Aorta (tissue), 5 donors: Measurements from ENCODE around the gene ELMO2. TPM values are rescaled to one million over a fixed set of nuclear protein-coding genes. Genes with fewer than 3 reads are reported as not detected.

Experiments
- ATAC-seq: fragments of 200-7000 bp; cut with Tn5 transposase; one replicate; pipeline ENCODE4 v1.9.1; 2022; ENCODE audit warnings: moderate library complexity; ENCODE audit not compliant: low FRiP score
- DNase-seq, 2 donors: peaks; one replicate each; pipeline ENCODE4 v3.0.0-alpha.2; 2020
- H3K27ac ChIP-seq, 2 donors: one replicate each; pipeline ENCODE4 v1.5.1; 2013; ENCODE audit warnings: low read length in 2 of 2, mild to moderate bottlenecking in 2 of 2, moderate library complexity in 2 of 2, control low read depth in 1 of 2, inconsistent platforms in 1 of 2, low read depth in 1 of 2
- H3K27me3 ChIP-seq, 2 donors: one replicate each; pipeline ENCODE4 v1.6.1; 2013; ENCODE audit warnings: control low read depth in 1 of 2, low read length in 1 of 2, mild to moderate bottlenecking in 1 of 2, moderate library complexity in 1 of 2; ENCODE audit not compliant: insufficient read depth in 2 of 2, control insufficient read depth in 1 of 2
- H3K36me3 ChIP-seq, 2 donors: one replicate each; pipeline ENCODE4 v1.6.1; 2013; ENCODE audit warnings: control low read depth in 1 of 2, low read length in 1 of 2, mild to moderate bottlenecking in 1 of 2; ENCODE audit not compliant: insufficient read depth in 2 of 2, control insufficient read depth in 1 of 2
- H3K4me1 ChIP-seq, 2 donors: one replicate each; pipeline ENCODE4 v1.6.1; 2013; ENCODE audit warnings: low read length in 2 of 2, control low read depth in 1 of 2, mild to moderate bottlenecking in 1 of 2, moderate library complexity in 1 of 2; ENCODE audit not compliant: insufficient read depth in 2 of 2, control insufficient read depth in 1 of 2
- H3K4me3 ChIP-seq, 2 donors: one replicate each; pipeline ENCODE4 v1.5.1; 2013; ENCODE audit warnings: low read length in 2 of 2, control low read depth in 1 of 2, mild to moderate bottlenecking in 1 of 2
- H3K9me3 ChIP-seq: one replicate; pipeline ENCODE4 v1.6.1; 2013; ENCODE audit warnings: mild to moderate bottlenecking, low read length; ENCODE audit not compliant: control insufficient read depth
- WGBS, 2 donors: extraction: QIAGEN DNeasy Blood & Tissue Kit; methylation state at CpG; one replicate each; pipeline ENCODE4 v1.1.7; 2013; 5-methylcytosine and 5-hydroxymethylcytosine counted together
- intact Hi-C, 2 donors: fragments of 100-400 bp; cut with DNase I; formaldehyde crosslinking; loops; one replicate each; pipeline versions ENCODE4 v1.14.2 to v1.15.0; 2022
- polyA plus RNA-seq, 2 donors: library from polyadenylated mRNA; stranded (reverse); fragments of 200-250 nt; gene quantifications; one replicate each; pipeline ENCODE4 v1.2.3, GENCODE V29; 2013
- total RNA-seq, 2 donors: library from RNA; stranded (reverse); fragmentation: NEBNext Ultra II Directional; extraction: Animal tissue kit (Norgen Biotek cat#: 25700); gene quantifications; one replicate each; pipeline ENCODE4 v1.2.1, GENCODE V29; 2021
- donor health status: healthy with polysubstance abuse.
- donor health status: Bipolar disorder and iron deficiency.
- donor health status: DM: no; HTN: no; CAD: no.
- donor health status: DM: no; HTN: no; CAD: no.
- donor health status: DM: yes; HTN: yes; CAD: no.

The ELMO2 gene
- total and polyA plus RNA-seq, 4 donors: 19.3 to 51.6 (median 35.8) TPM

GRCh38 chr20:46322641-46323040 lies 83.8 kb downstream of the ELMO2 start:
- no peaks in the 10 kb centered on the region for H3K9me3 ChIP-seq
- 55 to 59% methylated on average over 8 of the region's 8 CpGs for WGBS, 2 donors
- H3K27ac ChIP-seq: no peak overlapping the region
- intact Hi-C loops: no loop called here
- ATAC-seq: no peak
- H3K4me3 ChIP-seq: no peak overlapping the region
- no peaks in the 10 kb centered on the region for H3K4me1 ChIP-seq
- DNase-seq: no peak
- H3K36me3 ChIP-seq: no peaks in the 10 kb centered on the region
- no peaks in the 10 kb centered on the region for H3K27me3 ChIP-seq

DNA sequence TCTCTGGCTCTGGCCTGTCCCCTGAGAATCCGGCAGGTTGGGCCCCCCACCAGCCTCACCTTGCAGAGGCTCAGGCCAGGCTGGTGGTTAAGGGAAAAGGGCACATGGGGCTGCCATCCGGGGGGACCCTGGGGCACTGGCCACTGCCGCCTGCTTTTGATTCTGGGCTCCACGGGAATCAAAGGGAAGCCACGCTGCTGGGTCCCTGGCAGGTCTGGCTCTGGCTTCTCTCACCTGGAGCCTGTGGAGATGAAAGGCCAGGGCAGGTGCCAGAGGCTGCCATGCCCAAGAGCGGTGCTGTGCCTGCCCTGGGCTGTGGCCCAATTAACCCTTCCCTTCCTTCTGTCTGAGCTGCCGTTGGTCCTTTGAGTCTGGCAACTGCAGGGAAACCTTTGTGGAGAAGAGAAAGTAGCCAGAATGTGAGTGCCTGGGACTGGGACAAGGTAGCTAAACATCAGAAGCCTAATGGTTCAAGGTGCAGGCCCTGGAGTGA lies 88.7 kb downstream of the ELMO2 start:
- H3K9me3 ChIP-seq: no peaks in the 10 kb centered on the region
- H3K27me3 ChIP-seq: no peaks in the 10 kb centered on the region
- no peaks in the 10 kb centered on the region for H3K36me3 ChIP-seq
- no peak overlapping the region for H3K27ac ChIP-seq
- no peak overlapping the region for H3K4me3 ChIP-seq
- ATAC-seq (no peak), DNase-seq (no peak)
- intact Hi-C loops: no loop called here
- no peaks in the 10 kb centered on the region for H3K4me1 ChIP-seq
- WGBS, 2 donors: 39 to 50% methylated on average over 6 to 7 of the region's 7 CpGs

- no peak overlapping the region for H3K4me3 ChIP-seq
- 32 to 34% methylated on average over 24 of the region's 24 CpGs for WGBS, 2 donors
- no peaks in the 10 kb centered on the region for H3K27me3 ChIP-seq
- no peaks in the 10 kb centered on the region for H3K36me3 ChIP-seq
- no peaks in the 10 kb centered on the region for H3K9me3 ChIP-seq
- intact Hi-C loops: no loop called here
- no peak for DNase-seq
- no peak overlapping the region for H3K27ac ChIP-seq
- ATAC-seq: no peak
- H3K4me1 ChIP-seq: no peaks in the 10 kb centered on the region
Observed at GRCh38 chr20:46316984-46317684, 89.3 kb downstream of the ELMO2 start.

Other genes with a start within 250 kb of the ELMO2 start
- not detected for gene CDH22, start 98.1 kb downstream of the ELMO2 start, total RNA-seq
- gene CDH22, start 98.1 kb downstream of the ELMO2 start, polyA plus RNA-seq: not detected
- gene ZNF334, start 106.9 kb upstream of the ELMO2 start, total RNA-seq: 1 to 10 TPM; 1.6 to 3.9 TPM
- under 1 TPM; 0.38 to 0.92 TPM for gene ZNF334, start 106.9 kb upstream of the ELMO2 start, polyA plus RNA-seq
- gene OCSTAMP, start 144.0 kb upstream of the ELMO2 start, total RNA-seq: not detected
- gene OCSTAMP, start 144.0 kb upstream of the ELMO2 start, polyA plus RNA-seq: not detected
- gene SLC13A3, start 244.8 kb upstream of the ELMO2 start, total RNA-seq: 1 to 10 TPM; 3.7 to 5.1 TPM
- 1 to 10 TPM in 1 of 2 donors, not detected in 1; 1.8 TPM for gene SLC13A3, start 244.8 kb upstream of the ELMO2 start, polyA plus RNA-seq